ENCODE data around the gene BNC2.

The BNC2 gene

GRCh38 chr9:16879416-16879815, 8.9 kb upstream of the BNC2 start:
- no peak for TF ChIP-seq CTCF (IDR thresholded peaks at IDR 0.05; ENCODE audit: borderline replicate concordance, control extremely low read depth, extremely low read depth, insufficient read depth, missing control alignments)
- in situ Hi-C loops (cut with MboI; ENCODE audit: low sequenced_read_pairs, unreplicated experiment) = no loop called here
- DNase-seq (ENCODE audit: low spot score) = no peak

- no peak for TF ChIP-seq CTCF (IDR thresholded peaks at IDR 0.05; ENCODE audit: borderline replicate concordance, control extremely low read depth, extremely low read depth, insufficient read depth, missing control alignments)
- in situ Hi-C loops (cut with MboI; ENCODE audit: low sequenced_read_pairs, unreplicated experiment) = no loop called here
- DNase-seq (ENCODE audit: low spot score) = no peak
Observed at GRCh38 chr9:16877256-16877655, 6.8 kb upstream of the BNC2 start.

DNA sequence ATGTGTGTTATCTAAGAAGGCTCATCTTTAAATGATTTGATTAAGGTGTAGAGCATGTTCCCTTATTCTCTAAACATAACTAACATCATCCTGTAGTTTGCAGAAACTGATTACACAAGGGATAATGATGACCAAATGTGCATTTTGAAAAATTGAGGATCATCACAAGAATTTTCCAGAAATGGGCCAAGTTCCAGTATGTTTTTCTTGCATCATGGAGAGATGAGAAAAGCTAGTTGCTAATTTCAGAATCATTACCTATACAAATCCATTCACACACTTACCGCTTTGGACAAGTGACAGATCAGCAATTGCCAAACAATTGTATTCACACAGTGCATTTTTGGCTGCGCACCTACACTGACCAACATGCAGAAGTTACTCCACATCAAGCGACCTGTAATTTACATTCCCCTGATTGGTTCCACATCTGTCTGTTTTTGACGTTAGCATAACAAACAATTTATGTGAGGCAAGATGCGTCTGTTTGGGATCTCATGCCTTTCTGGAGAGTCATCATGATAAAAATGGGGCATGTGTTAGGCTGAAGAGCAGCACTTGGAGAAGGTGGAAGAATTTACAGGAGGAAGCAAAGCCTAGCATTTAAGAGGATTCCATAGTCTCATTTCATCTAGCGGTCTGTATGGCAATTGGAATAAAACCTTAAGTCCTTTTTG, 2.8 kb upstream of the BNC2 start:
- DNase-seq (ENCODE audit: low spot score) = no peak
- in situ Hi-C loops (cut with MboI; ENCODE audit: low sequenced_read_pairs, unreplicated experiment) = no loop called here
- TF ChIP-seq CTCF (IDR thresholded peaks at IDR 0.05; ENCODE audit: borderline replicate concordance, control extremely low read depth, extremely low read depth, insufficient read depth, missing control alignments) = no peak

GRCh38 chr9:16871336-16872151, 1.1 kb upstream of the BNC2 start:
- DNase-seq (ENCODE audit: low spot score) = peak; percentile 16
- in situ Hi-C loops (cut with MboI; ENCODE audit: low sequenced_read_pairs, unreplicated experiment) = no loop called here
- no peak for TF ChIP-seq CTCF (IDR thresholded peaks at IDR 0.05; ENCODE audit: borderline replicate concordance, control extremely low read depth, extremely low read depth, insufficient read depth, missing control alignments)

DNA sequence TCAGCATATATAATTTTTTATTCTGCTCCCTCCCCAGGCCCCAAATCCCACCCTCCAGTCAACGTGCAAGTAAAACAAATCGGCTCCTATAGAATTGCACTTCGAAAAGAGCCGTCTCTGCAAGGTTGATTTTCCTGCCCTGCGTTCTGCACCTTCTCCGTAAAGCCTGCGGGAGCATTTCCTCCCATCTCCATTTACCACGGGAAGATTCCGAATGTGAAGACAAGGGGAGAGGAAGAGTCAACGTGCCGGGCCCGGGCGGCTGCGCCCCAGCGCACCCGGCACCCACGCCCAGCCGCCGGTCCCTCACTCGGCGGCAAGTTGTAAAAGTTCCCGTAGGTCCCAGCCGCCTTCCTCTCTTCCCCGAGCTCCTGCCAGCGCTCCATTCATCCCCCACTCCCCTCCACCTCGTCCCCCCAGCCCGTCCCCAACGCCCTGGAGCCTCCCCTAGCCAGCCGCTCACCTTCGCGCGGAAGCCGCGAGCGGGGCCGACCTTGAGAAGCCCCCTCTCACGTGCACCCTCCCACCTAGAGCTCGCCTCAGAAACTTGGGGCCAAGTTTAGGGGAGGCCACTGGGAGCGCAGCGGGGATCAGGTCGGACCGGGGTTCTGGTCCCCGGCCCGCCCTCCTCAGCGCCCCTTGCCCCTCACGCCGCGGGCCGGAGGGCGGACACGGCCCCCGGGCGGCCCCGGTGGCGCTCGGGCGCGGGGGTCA, 431 bp downstream of the BNC2 start:
- peak; percentile 25 for DNase-seq (ENCODE audit: low spot score)
- no peak for TF ChIP-seq CTCF (IDR thresholded peaks at IDR 0.05; ENCODE audit: borderline replicate concordance, control extremely low read depth, extremely low read depth, insufficient read depth, missing control alignments)
- in situ Hi-C loops (cut with MboI; ENCODE audit: low sequenced_read_pairs, unreplicated experiment) = no loop called here

GRCh38 chr9:16869131-16869881, 1.2 kb downstream of the BNC2 start:
- DNase-seq (ENCODE audit: low spot score) = no peak
- no peak for TF ChIP-seq CTCF (IDR thresholded peaks at IDR 0.05; ENCODE audit: borderline replicate concordance, control extremely low read depth, extremely low read depth, insufficient read depth, missing control alignments)
- in situ Hi-C loops (cut with MboI; ENCODE audit: low sequenced_read_pairs, unreplicated experiment) = no loop called here

Data from GM13976 (cell line).